GM12801 (cell line): ENCODE measurements around the gene INMT.

ENCODE experiments used
- TF ChIP-seq, protein P1 (sequence below): IDR thresholded peaks from one replicate; pipeline ENCODE4 v1.5.1; 2011; ENCODE audit warnings: control low read depth; ENCODE audit not compliant: insufficient read length; ENCODE audit errors: extremely low read depth

The INMT gene

DNA sequence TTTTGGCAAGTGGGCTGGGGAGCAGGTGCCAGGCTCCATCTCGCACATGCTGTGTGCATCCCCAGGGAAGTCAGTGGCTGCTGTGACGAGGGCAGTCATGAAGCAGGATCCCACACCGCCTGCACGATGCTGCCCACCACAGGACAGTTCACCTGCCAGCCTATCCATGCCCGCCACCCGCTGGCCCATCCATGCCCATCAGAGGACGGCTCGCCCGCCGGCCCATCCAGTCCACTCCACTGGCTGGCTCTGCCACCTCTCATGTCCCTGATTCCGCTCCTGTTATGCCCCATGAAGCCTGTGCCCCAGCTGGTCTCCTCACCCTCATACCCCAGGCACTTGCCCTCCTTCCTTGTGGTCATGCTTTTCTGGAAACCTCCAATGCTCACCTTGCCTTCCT lies 18.2 kb upstream of the INMT start:
- TF ChIP-seq, protein P1, sequence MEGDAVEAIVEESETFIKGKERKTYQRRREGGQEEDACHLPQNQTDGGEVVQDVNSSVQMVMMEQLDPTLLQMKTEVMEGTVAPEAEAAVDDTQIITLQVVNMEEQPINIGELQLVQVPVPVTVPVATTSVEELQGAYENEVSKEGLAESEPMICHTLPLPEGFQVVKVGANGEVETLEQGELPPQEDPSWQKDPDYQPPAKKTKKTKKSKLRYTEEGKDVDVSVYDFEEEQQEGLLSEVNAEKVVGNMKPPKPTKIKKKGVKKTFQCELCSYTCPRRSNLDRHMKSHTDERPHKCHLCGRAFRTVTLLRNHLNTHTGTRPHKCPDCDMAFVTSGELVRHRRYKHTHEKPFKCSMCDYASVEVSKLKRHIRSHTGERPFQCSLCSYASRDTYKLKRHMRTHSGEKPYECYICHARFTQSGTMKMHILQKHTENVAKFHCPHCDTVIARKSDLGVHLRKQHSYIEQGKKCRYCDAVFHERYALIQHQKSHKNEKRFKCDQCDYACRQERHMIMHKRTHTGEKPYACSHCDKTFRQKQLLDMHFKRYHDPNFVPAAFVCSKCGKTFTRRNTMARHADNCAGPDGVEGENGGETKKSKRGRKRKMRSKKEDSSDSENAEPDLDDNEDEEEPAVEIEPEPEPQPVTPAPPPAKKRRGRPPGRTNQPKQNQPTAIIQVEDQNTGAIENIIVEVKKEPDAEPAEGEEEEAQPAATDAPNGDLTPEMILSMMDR = no peak

DNA sequence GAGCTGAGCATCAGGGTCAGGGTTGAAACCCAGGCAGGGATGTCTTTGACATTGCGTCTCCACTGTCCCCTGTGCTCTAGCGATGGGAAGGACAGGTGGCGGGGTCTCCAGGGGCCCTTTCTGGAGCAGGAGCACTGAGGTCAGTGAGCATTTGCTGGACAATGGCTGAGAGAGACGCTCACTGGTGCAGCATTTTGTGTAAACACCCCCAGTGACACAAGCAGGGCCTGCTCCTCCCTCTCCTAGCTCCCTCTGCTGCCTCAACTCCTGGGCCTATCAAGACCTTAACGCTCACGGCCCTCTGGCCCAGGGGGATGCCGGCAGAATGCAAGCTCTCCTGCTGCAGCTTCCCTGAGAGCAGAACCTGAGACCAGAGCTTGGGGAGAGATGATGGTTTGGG lies 17.4 kb upstream of the INMT start:
- TF ChIP-seq, protein P1 = no peak

DNA sequence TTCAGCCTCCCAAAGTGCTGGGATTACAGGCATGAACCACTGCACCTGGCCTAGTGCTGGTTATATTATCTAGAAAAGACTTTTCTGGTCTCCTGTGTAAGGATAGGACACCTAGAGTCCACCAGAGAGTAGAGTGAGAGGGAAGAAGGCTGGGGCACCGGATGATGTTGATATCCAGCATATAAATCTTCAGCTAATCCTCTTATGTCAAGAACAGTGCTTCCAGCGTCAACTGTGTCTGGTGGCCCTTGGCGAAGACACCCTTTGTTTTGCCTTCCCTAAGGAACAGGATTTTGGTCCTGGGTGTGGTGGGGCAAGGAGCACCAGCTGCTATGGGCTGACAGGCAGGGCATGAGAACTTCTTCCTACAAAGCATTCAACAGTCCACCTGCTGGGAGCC lies 16.3 kb upstream of the INMT start:
- TF ChIP-seq, protein P1 = no peak

DNA sequence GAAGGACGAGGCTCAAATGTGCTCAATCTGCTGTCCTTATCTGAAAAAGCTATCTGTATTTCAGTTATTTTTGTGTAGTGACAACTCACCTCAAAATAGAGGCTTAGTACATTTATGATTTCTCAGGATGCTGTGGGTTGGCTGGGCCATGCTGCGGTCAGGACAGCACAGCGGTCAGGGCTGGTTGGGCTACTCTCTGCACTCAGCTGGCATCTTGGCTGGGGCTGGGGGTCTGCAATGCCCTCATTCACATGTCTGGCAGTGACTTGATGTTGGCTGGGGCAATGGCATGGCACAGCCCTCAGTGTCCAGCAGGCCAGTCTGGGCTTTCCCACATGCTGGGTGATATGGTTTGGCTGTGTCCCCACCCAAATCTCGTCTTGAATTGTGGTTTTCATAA lies 15.6 kb upstream of the INMT start:
- TF ChIP-seq, protein P1 = no peak

DNA sequence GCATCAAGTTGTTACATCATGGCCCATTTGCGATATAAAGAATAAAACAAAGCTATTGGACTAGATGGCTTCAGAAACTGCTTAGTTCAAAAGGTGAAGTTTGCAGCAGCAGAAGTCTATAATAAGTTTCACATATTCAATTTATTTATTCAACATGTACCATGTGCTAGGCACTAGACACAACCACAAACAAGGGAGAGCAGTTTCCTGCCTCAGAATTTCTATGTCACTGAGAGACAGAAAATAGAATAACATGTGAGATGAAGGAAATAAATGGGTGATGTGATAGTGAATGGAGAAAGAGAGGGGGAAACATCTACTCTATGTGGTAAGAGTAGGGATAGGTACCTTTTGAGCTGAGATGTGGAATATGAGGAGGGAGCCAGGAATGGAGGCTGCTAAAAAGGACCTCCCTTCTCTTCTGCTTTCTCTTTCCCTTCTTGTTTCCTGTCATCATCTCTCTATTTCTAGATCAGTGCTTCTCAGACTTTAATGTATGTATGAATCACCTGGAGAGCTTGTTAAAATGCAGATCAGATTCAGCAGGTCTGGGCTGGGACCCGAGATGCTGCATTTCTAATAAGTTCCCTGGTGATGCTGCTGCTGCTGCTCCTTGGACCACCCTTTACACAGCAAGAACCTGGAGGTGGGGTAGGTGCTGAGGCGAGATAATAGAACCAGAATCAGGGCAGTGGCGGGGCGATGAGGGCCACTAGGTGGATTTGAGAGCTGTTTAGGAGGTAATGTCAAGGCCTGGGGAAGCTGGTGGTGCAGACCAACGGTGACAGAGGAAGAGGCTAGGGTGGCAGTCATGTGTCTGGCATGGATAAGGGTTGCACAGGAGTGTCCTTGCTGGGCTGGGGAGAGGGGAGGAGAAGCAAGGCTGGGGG lies 13.7 kb upstream of the INMT start:
- TF ChIP-seq, protein P1 = no peak

DNA sequence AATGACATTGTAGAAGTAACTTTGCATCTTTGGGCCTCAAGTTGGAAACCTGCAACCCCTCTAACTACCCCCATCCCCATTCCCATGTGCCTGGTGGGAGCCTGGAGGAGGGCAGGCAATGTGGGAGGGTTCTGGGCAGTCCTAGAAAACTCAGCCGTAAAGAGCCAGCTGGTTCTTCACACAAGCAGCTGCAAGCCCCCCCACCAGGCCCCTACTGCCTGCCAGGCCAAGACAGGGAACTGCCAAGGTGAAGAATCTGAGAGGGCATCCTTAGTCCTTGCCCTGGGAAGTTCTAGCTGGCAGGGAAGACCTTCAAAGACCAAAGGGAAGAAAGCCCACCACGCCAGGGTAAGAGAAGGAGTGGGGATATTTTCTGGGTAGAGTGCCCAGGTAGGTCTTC lies 12.2 kb upstream of the INMT start:
- TF ChIP-seq, protein P1 = no peak

DNA sequence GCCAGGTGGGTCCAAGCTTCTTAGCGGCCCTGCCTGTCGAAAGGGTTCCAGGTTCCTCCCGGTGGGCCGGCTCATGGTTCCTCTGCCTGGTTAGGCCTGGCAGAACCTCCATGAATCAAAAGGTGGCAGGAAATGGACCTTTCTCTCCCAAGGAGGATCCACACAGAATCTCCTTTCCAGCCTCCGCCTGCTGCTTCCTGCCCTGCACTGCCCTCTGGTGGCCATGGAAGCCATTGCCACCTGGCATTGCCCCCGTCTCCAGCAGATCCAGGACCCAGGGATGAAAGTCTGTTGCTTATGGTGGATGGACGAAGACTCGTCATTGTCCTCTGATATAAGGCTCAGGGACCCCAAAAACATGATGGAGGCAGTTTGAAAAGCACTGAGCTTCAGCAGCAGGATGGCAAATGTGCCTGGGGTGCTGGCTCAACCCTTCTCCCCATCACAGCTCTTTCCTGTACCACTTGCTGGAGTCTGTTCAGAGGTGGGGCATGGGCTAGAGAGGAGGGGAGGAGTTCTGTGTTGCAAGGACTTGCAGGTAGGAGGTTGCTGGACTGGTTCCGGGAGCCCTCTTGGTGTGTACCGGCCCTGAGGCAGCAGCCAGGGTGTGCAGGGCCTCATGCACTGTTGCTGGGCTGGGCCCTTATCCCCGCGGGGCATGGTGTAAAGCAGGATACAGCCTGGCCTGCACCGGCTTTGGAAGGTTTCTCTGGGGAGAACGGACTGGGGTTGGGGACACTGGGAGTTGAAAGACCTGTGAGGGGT lies 11.3 kb upstream of the INMT start:
- TF ChIP-seq, protein P1 = peak; percentile 62
